SK-MEL-5 (cell line): ENCODE results near the gene STXBP4. TPM values are rescaled to one million over a fixed set of nuclear protein-coding genes. Genes with fewer than 3 reads are reported as not detected.

Source experiments
- DNase-seq: peaks from one replicate; pipeline ENCODE4 v3.0.0-alpha.2; 2016; ENCODE audit warnings: low read depth, low spot score
- in situ Hi-C: cut with HindIII; loops from 2 replicates; pipeline ENCODE4 v1.10.0; 2016; ENCODE audit warnings: low sequenced_read_pairs, high pct_unique_total_duplicates, low pct_unique_long_range_greater_than_20kb
- total RNA-seq: library from RNA; depleted of rRNA; stranded (reverse); fragments of >200 nt; shearing (Covaris generic); gene quantifications from 2 replicates; pipeline ENCODE4 v1.2.3, GENCODE V29; 2014

The STXBP4 gene
- total RNA-seq, 1 experiment from 2014 or later, result 6.0 TPM

DNA sequence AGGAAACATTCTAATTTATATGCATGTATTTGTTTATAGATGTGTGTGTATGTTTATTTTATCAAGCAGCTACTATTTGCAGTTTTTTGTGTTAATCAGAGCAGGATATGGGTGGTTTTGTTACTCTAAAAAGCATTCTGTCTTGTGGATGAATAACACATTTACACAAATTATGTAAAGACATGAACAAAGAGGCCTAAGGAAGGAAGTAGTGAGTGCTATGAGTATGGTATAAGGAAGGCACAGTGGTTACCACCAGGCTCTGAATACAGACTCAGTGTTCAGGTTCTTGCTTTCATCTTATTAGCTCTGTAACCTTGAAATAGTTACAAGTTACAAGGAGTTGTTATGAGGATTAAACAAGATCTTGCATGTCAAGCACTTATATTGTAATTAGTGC, 33.9 kb downstream of the STXBP4 start:
- in situ Hi-C loops, result no loop called here
- peak; percentile 5 for DNase-seq

DNA sequence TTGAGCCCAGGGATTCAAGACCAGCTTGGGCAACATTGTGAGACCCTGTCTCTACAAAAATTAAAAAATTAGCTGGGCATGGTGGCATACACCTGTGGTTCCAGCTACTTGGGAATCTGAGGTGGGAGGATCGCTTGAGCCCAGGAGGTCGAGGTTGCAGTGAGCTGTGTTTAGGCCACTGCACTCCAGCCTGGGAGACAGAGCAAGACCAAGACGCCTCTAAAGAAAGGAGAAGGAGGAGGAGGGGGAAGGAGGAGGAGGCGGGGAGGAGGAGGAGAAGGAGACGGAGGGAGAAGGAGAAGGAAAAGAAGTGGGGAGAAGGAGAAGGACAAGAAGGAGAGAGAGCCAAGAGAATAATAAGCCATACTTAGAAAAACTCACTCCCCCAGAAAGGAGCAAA, 35.9 kb downstream of the STXBP4 start:
- in situ Hi-C loops, result no loop called here
- no peak for DNase-seq

DNA sequence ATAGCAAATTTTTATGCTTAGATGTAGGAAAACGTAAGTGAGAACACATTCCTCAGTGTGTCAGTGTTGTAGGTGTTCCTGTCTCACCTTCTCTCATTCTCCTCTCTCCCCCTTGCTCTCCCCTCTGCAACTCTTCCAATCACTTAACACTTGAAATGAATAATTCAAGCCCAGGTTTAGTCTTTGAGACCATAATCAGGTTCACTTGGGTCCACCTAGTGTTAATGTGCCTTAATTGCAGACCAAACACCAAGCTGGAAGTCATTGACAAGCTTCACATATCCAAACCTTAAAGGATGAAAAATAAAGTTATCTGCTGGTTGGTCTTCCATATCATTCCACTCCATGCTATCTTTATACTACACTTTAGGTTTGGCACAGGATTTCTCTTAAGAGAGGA, 37.0 kb downstream of the STXBP4 start:
- peak; percentile 53 for DNase-seq
- in situ Hi-C loops, result no loop called here

- DNase-seq, result no peak
- in situ Hi-C loops, result no loop called here
Observed at GRCh38 chr17:55023626-55024025, 55.1 kb downstream of the STXBP4 start.

DNA sequence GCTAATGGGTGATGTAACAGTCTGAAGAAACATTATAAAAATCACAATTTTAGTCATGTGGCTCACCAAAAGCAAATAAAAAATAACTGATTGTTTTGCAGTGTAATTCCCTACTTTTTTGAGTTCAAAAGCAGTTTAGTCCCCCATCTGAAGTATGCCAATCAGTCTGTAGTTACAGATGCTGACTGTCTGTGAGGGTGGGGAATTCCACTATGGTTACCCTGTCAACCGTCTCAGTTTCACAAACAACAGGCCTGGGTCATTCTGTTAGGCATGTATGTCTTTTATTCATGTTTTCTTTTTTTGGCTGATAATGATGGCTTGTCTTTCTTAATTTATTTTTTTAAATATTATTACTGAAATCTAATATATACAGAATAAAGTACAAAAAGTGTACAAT, 69.3 kb downstream of the STXBP4 start:
- no peak for DNase-seq

GRCh38 chr17:55038291-55038690, 69.7 kb downstream of the STXBP4 start:
- in situ Hi-C loops, result no loop called here
- no peak for DNase-seq

More for the DNA sequence above, 69.3 kb downstream of the STXBP4 start:
- in situ Hi-C loops, result no loop called here

GRCh38 chr17:55040611-55041010, 72.0 kb downstream of the STXBP4 start:
- in situ Hi-C loops, result no loop called here
- DNase-seq, result peak; percentile 50

GRCh38 chr17:55053855-55054254, 85.3 kb downstream of the STXBP4 start:
- in situ Hi-C loops, result no loop called here
- peak; percentile 39 for DNase-seq

- in situ Hi-C loops, result no loop called here
- DNase-seq, result no peak
Observed at GRCh38 chr17:55054429-55054828, 85.9 kb downstream of the STXBP4 start.

DNA sequence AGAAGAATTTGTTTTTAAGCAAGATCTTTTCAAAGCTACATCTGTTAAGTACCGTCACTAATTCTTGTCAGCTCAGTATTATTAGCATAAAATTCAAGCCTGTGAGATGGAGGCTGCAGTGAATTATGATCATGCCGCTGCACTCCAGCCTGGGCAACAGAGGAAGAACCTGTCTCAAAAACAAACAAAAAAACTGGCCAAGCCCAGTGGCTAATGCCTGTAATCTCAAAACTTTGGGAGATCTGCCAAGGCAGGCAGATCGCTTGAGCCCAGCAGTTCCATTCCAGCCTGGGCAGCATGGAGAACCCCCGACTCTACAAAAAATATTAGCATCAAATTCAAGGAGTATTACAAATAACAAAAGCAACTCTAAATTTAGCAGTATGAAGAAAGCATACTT, 88.0 kb downstream of the STXBP4 start:
- no peak for DNase-seq
- in situ Hi-C loops, result no loop called here

- in situ Hi-C loops, result no loop called here
- no peak for DNase-seq
Observed at GRCh38 chr17:55057184-55057583, 88.6 kb downstream of the STXBP4 start.

DNA sequence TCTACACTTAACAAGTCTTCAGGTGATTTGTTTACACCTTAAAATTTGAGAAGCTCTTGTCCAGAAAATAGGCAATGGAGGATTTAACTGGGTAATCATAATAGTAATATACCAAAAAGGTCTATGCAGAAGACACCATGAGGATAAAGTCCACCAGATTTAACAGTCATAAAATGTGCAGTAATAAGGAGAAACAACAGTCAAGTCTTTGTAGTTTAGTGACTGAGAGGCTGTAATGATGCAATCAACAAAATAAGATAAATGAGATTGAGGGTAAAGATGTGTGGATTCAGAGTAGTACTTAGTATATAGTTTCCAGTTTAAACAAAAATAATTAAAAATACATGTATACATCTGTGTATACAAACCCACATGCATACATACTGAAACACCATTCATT, 91.2 kb downstream of the STXBP4 start:
- in situ Hi-C loops, result no loop called here
- no peak for DNase-seq

DNA sequence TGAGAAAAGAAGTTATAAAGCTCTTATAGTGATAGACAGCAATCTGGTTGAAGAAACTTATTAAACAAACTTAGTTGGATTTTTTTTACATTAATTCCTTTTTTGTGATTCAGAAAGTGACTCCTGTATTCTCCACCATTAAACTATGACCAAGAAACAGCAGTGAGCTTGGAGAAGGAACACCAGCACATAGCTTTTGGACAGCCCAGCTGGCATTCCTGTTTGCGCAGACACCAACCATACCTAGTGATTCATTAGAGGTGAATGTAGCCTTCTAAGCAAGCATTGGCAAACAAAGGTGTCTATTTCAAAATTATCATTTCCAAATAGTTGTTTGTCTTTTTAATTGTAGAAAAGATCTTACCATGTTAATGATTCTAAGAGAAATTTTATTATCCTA, 94.4 kb downstream of the STXBP4 start:
- in situ Hi-C loops, result no loop called here
- DNase-seq, result no peak

GRCh38 chr17:55063885-55064874, 95.6 kb downstream of the STXBP4 start:
- in situ Hi-C loops, result no loop called here

GRCh38 chr17:55067697-55068439, 99.3 kb downstream of the STXBP4 start:
- DNase-seq, result no peak
- in situ Hi-C loops, result no loop called here

More at GRCh38 chr17:55063885-55064874, 95.6 kb downstream of the STXBP4 start:
- no peak for DNase-seq

DNA sequence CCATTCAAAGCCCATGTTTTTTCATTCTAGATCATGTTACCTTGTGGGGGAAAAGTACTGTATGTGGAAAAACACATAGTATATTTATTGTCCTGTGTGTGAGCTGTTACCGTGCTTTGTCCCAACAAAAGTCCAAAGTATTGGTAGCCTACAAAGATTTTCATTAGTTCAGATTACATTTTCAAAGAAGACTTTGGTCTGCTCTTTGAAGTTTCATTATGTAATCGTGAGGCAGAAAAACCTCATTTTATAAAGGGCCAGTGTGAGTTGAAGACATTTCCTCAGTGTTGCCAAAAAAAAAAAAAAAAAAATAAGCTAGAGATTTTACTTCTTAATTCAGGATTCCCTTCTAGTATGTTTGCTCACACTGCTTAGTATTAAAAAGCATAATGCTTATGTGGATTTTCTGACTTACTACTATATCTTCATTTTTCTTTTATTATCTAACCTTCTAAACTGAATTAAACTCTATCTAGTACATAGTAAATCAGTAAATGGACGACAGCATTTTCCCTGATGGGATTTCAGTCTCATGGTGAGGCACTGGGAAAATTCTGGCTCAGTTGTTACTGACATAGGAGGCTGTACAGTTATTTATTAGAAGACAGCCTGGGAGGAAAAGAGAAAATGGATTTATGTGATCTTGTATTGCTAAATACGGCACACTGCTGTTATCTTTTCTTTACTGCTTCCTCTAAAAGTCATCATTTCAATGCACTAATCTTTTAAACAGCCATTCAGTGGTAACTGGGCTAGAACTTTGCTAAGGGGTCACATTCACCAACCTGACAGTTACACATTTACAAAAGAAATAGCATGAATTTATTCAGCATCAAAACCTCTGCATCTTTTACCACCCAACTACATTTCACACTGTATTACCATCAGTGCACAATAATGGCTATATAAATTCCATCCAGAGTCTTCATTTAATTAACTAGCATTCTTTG, 100.6 kb downstream of the STXBP4 start:
- in situ Hi-C loops, result no loop called here
- no peak for DNase-seq

GRCh38 chr17:55069983-55070529, 101.5 kb downstream of the STXBP4 start:
- in situ Hi-C loops, result no loop called here
- no peak for DNase-seq
